ENCODE measurements around the gene TTI1.

DNA sequence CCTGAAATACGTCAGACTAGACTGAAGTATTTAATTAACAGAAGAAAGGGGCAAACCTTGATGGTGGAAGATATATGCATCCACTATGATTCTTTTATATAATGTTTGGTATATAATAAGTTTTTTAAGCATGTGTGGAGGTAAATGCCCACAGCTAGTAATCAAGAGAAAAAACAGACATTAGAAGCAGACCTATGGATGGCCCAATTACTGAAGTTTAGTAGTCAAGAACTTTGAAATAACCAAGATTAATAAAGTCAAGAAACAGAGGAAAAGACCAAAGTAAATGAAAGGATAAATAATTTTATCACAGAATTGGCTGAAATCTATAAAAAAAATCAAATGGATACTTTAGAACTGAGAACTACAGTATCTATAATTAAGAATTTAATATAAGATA lies 15.3 kb downstream of the TTI1 start:
- TF ChIP-seq, protein P1, sequence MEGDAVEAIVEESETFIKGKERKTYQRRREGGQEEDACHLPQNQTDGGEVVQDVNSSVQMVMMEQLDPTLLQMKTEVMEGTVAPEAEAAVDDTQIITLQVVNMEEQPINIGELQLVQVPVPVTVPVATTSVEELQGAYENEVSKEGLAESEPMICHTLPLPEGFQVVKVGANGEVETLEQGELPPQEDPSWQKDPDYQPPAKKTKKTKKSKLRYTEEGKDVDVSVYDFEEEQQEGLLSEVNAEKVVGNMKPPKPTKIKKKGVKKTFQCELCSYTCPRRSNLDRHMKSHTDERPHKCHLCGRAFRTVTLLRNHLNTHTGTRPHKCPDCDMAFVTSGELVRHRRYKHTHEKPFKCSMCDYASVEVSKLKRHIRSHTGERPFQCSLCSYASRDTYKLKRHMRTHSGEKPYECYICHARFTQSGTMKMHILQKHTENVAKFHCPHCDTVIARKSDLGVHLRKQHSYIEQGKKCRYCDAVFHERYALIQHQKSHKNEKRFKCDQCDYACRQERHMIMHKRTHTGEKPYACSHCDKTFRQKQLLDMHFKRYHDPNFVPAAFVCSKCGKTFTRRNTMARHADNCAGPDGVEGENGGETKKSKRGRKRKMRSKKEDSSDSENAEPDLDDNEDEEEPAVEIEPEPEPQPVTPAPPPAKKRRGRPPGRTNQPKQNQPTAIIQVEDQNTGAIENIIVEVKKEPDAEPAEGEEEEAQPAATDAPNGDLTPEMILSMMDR (IDR thresholded peaks at IDR 0.05; ENCODE audit: poor library complexity), result no peak
- TF ChIP-seq EZH2 (IDR thresholded peaks at IDR 0.05; ENCODE audit: borderline replicate concordance) (no peak), EZH2phosphoT487 (IDR thresholded peaks at IDR 0.05; ENCODE audit: low read depth, severe bottlenecking, unreplicated experiment) (no peak)

Measured in hepatocyte (in vitro differentiated cells).